Adipocyte (in vitro differentiated cells): ENCODE data around the gene NEURL1.
"Not testable (repeated sequence)": the region's sequence is repeated elsewhere in the genome, so short reads cannot be mapped to it uniquely, and the experiment has no call there.

ENCODE experiments used
- DNase-seq: peaks from one replicate; pipeline ENCODE4 v3.0.0-alpha.2; 2015; ENCODE audit warnings: low read depth
- H3K27me3 ChIP-seq: replicated peaks from 2 replicates; pipeline ENCODE4 v1.7.0; 2013; ENCODE audit warnings: mild to moderate bottlenecking, low read length, moderate library complexity; ENCODE audit not compliant: control insufficient read depth, insufficient read depth
- H3K36me3 ChIP-seq: 2 replicates; pipeline ENCODE4 v1.7.0; 2013; ENCODE audit warnings: low read length, mild to moderate bottlenecking, moderate library complexity; ENCODE audit not compliant: control insufficient read depth, insufficient read depth, severe bottlenecking
- H3K4me1 ChIP-seq: 2 replicates; pipeline ENCODE4 v1.7.0; 2013; ENCODE audit warnings: mild to moderate bottlenecking, low read length, moderate library complexity; ENCODE audit not compliant: control insufficient read depth, insufficient read depth
- H3K4me3 ChIP-seq: 2 replicates; pipeline ENCODE4 v1.7.0; 2013; ENCODE audit warnings: mild to moderate bottlenecking, low read length, moderate library complexity
- H3K9ac ChIP-seq: 2 replicates; pipeline ENCODE4 v1.7.0; 2013; ENCODE audit warnings: mild to moderate bottlenecking, low read length, moderate library complexity
- H3K9me3 ChIP-seq: 2 replicates; pipeline ENCODE4 v1.7.0; 2013; ENCODE audit warnings: mild to moderate bottlenecking, low read length, moderate library complexity; ENCODE audit not compliant: control insufficient read depth

Gene NEURL1

DNA sequence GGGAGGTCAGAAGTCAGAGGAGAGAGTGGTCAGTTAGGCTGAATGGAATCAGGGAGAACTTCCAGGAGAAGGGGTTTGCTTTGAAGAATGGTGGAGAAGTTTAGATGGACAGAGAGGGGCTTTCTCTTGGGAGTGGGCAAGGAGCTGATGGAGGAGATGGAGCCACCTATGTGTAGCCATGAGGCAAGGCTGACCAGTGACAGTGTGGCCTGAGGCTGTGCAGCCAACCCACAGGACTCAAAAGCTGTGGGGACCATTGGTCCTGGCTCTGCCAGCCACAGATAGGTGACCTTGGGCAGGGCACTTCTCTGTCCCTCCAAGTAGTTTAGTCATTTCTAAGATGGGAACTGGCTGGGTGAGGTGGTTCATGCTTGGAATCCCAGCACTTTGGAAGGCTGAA is 18.7 kb downstream of the NEURL1 start:
- H3K36me3 ChIP-seq, result no peaks in the 10 kb centered on the region
- no peak for DNase-seq
- no peaks in the 10 kb centered on the region for H3K9me3 ChIP-seq
- no peak overlapping the region for H3K9ac ChIP-seq
- H3K27me3 ChIP-seq, result peaks cover 42% of the 10 kb centered on the region
- peaks cover 3% of the 10 kb centered on the region for H3K4me1 ChIP-seq
- H3K4me3 ChIP-seq, result no peak overlapping the region

DNA sequence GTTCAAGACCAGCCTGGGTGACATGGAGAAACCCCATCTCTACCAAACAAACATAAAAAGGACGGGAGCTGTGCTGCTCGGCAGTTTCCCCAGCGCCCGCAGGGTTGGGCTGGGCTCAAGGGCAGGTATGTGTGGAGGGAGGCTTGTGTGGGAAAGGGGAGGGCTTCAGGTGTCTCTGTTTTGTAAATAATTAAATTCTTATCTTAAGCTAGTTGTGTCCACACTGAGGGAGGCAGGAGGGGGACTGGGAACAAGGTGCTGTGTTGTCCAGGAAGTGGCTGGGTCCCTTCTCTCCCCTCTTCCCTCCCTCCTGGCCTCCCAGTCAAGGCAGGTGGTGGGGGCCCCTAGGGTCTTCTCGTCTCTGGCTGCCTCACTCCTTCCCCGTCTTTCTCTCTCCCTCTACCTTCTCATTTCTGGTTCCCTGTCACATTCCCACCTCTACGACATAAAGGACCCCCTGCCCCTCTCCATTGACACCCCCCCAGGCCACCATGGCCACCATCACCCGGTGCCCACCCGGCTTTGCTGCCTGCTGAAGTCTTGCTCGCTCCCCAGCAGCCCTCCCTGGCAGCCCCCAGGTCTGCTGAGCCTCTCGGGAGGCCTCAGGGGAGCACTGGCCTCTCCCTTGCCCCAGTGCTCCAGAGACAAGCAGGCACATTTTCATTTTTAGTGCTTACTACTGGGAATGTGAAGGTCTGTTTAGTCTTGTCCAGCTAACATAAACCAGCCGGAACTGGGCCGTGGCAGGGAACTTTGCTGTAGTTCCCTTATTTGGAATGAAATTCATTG is 19.3 kb downstream of the NEURL1 start:
- Histone ChIP-seq H3K4me1 (peaks cover 3% of the 10 kb centered on the region), H3K4me3 (no peak overlapping the region), H3K9me3 (no peaks in the 10 kb centered on the region), H3K36me3 (no peaks in the 10 kb centered on the region), H3K27me3 (peaks cover 36% of the 10 kb centered on the region), H3K9ac (no peak overlapping the region)
- no peak for DNase-seq

DNA sequence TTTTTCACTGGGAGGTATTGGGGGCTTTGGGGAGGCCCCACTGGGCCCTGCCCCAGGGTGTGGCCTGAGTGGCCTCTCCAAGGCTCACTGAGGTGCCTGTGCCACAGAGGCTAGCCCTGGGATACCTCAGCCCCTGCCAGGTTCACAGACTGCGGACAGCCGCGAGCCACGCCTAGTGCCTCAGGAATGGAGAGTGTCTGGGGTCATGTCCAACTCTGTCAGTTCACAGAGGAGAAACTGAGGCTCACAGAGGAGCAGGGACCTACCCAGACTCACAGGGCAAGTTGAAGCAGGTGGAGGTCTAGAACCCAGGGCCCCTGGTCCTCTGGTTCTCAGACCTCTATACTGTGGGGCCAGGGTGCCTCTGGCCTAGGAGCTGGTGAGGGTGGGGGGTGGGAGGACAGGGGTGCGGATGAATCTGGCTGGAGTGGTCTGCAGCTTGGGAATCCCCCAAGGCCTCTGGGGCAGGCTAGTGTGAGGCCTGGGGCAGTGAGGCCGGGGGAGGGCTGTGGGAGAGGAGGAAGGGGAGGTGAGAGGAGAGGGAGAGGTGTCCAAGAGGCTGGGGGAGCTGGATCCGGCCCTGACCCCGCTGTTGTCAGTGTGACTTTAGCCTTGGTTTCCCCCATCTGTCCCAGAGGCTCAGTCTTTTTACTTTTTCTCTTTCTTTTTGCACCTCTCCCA is 20.0 kb downstream of the NEURL1 start:
- DNase-seq, result no peak
- Histone ChIP-seq H3K4me1 (peaks cover 3% of the 10 kb centered on the region), H3K9me3 (no peaks in the 10 kb centered on the region), H3K4me3 (no peak overlapping the region), H3K27me3 (peaks cover 28% of the 10 kb centered on the region), H3K36me3 (no peaks in the 10 kb centered on the region), H3K9ac (no peak overlapping the region)

DNA sequence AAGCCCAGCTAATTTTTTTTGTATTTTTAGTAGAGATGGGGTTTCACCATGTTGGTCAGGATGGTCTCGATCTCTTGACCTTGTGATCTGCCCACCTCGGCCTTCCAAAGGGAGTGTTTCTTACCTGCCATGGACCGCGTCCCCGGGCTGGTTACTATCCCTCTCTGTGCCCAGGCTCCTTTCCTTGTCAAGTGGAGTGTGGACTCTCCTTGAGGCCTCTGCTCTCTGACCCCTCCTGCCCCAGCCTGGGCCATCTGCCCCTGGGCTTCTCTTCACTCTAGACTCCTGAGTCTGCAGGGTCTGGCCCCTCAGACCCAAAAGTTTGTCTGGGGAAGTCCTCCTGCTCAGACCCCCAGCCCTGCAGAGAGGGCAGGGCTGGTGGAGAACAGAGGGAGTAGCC is 20.7 kb downstream of the NEURL1 start:
- DNase-seq, result no peak
- Histone ChIP-seq H3K27me3 (peaks cover 24% of the 10 kb centered on the region), H3K4me3 (no peak overlapping the region), H3K36me3 (no peaks in the 10 kb centered on the region), H3K9ac (no peak overlapping the region), H3K4me1 (peaks cover 3% of the 10 kb centered on the region), H3K9me3 (no peaks in the 10 kb centered on the region)

DNA sequence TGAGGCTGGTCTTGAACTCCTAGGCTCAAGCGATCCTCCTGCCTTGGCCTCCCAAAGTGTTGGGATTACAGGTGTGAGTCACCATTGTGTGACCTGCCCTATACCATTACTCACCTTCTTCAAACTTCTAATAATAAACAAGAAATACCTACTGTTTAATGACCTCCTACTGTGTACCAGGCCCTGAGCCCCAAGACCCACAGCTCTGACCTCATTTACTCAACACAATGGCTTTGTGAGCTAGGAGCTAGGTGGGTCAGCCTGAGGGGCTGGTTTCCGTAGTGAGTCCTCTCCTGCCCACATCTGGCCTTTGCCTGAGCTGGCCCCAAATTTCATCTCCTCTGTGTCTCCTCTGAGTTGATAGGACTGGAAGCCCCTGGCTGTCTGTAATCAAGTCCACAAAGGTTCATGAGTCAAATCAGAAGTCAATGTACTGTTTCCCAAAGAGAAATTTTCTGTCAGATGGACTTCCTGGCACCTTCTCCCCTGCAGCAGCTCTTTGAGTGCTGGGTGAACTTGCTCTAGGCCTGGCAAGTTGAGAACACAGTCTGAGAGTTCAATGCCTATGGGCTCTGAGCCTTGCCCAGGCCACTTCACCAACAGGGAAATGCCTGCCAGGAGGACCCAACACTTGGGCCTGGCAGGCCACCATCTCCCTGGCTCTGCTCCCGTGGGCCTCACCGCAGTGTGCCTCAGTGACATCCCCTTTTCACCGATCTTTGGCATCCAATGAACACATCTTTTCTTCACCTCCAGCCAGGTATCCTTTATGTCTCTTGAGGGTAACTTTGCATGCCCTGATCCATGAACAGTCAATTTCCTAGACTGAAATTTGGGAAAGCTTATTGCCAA is 24.0 kb downstream of the NEURL1 start:
- Histone ChIP-seq H3K27me3 (no peaks in the 10 kb centered on the region), H3K4me3 (no peak overlapping the region), H3K9ac (no peak overlapping the region), H3K36me3 (no peaks in the 10 kb centered on the region), H3K4me1 (peaks cover 3% of the 10 kb centered on the region), H3K9me3 (no peaks in the 10 kb centered on the region)
- no peak for DNase-seq

DNA sequence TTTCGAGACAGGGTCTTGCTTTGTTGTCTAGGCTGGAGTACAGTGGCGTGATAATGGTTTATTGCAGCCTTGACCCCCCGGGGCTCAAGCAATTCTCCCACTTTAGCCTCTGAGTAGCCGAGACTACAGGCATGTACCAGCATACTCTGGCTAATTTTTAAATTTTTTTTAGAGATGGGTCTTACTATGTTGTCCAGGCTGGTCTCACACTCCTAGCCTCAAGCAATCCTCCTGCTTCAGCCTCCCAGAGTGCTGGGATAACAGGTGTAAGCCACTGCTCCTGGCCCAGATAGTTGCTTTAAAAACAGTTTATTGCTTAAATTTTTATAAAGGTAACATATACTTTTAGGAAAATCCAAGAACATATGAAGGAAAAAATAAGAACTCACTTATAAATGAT is 26.3 kb downstream of the NEURL1 start:
- H3K9me3 ChIP-seq, result peaks cover 8% of the 10 kb centered on the region
- no peak overlapping the region for H3K4me3 ChIP-seq
- DNase-seq, result no peak
- peaks cover 3% of the 10 kb centered on the region for H3K4me1 ChIP-seq
- H3K9ac ChIP-seq, result no peak overlapping the region
- H3K36me3 ChIP-seq, result no peaks in the 10 kb centered on the region
- peaks cover 6% of the 10 kb centered on the region for H3K27me3 ChIP-seq

DNA sequence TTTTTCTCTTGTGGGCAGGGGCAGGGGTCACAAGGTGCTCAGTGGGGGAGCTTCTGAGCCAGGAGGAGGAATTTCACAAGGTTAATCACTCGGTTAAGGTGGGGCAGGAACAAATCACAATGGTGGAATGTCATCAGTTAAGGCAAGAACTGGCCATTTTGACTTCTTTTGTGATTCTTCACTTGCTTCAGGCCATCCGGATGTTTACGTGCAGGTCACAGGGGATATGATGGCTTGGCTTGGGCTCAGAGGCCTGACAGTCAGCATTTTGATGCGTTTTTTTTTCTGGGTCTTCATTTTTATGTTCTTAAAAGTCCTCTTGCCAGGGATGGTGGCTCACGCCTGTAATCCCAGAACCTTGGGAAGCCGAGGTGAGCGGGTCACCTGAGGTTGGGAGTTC is 28.5 kb downstream of the NEURL1 start:
- H3K9me3 ChIP-seq, H3K4me1 ChIP-seq, H3K27me3 ChIP-seq, DNase-seq, H3K4me3 ChIP-seq, H3K36me3 ChIP-seq, H3K9ac ChIP-seq: not testable (repeated sequence)

DNA sequence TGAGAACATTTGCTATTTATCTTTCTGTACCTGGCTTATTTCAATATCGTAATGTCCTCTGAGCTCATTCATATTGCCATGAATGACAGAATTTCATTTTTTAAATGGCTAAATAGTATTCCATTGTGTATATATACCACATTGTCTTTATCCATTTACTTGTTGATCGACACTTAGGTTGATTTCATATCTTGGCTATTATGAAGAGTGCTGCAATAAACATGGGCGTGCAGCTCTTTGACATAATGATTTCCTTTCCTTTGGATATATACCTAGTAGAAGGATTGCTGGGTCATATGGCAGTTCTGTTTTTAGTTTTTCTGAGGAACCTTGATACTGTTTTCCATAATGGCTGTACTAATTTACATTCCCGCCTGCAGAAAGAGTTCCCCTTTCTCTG is 30.2 kb downstream of the NEURL1 start:
- no peaks in the 10 kb centered on the region for H3K4me1 ChIP-seq
- H3K27me3 ChIP-seq, result peaks cover 6% of the 10 kb centered on the region
- H3K9me3 ChIP-seq, result peaks cover 8% of the 10 kb centered on the region
- H3K4me3 ChIP-seq, result no peak overlapping the region
- H3K9ac ChIP-seq, result no peak overlapping the region
- DNase-seq, result no peak
- H3K36me3 ChIP-seq, result no peaks in the 10 kb centered on the region

DNA sequence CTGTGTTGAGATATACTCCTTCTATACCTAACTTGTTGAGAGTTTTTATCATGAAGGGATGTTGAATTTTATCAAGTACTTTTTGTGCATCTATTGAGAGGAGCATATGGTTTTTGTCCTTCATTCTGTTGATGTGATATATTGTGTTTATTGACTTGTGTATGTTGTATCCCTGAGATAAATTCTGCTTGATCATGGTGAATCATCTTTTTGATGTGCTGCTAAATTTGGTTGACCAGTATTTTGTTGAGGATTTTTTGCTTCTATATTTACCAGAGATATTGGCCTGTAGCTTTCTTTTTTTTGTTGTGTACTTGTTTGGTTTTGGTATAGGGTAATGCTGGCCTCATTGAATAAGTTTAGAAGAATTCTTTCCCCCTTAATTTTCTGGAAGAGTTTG is 32.4 kb downstream of the NEURL1 start:
- Histone ChIP-seq H3K27me3 (peaks cover 10% of the 10 kb centered on the region), H3K36me3 (no peaks in the 10 kb centered on the region), H3K4me3 (no peak overlapping the region), H3K4me1 (no peaks in the 10 kb centered on the region), H3K9me3 (peaks cover 26% of the 10 kb centered on the region), H3K9ac (no peak overlapping the region)
- DNase-seq, result no peak

DNA sequence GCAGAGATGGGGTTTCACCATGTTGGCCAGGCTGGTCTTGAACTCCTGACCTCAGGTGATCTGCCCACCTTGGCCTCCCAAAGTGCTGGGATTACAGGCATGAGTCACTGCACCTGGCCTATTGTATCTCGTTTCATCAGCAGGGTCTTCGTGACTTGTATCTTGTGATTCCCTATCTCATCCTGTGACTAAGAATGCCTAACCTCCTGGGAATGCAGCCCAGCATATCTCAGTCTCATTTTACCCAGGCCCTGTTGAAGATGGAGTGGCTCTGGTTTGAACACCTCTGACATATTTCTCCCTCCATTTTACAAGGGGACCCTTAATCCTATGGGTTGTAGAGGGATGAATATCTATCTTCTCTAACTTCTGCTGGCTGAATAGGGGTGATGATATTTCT is 34.0 kb downstream of the NEURL1 start:
- H3K4me1 ChIP-seq, H3K36me3 ChIP-seq, H3K9ac ChIP-seq, H3K4me3 ChIP-seq: not testable (repeated sequence)
- peak; percentile 4 for DNase-seq
- Histone ChIP-seq H3K27me3 (peaks cover 10% of the 10 kb centered on the region), H3K9me3 (peaks cover 28% of the 10 kb centered on the region)

DNA sequence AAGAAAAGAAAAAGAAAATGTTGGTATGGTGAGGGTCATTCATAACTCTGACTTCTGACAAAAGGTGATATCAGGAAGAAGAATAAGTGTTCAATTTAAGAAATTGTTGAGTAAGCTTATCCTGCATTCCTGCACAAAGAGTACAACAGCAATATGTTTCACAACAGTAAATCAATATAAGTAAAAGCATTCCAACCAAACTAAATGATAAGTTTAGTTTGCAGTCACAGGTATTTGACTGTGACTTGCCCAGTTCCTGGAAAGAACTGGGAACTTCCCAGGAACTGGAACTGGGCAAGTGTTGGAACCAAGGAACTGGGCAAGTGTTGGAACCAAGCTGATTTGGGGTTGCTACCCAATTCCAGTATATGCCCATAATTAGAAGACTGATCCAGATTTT is 35.0 kb downstream of the NEURL1 start:
- DNase-seq, result no peak
- H3K4me1 ChIP-seq, result no peaks in the 10 kb centered on the region
- H3K36me3 ChIP-seq, result no peaks in the 10 kb centered on the region
- peaks cover 27% of the 10 kb centered on the region for H3K9me3 ChIP-seq
- H3K9ac ChIP-seq, result no peak overlapping the region
- H3K27me3 ChIP-seq, result peaks cover 6% of the 10 kb centered on the region
- H3K4me3 ChIP-seq, result no peak overlapping the region
